Caco-2 (cell line): Measurements from ENCODE around the gene FMNL3. TPM values are rescaled to one million over a fixed set of nuclear protein-coding genes. Genes with fewer than 3 reads are reported as not detected.

Source experiments
- BruUV-seq: library from RNA; stranded (reverse); fragments of 400-500 nt; replicated peaks from 2 replicates; lab custom pipeline; 2021; lab: Mats Ljungman, UMichigan
- CTCF ChIA-PET: fragments of 300-600 bp; sonication (Branson Sonifier 250); formaldehyde crosslinking; loops from one replicate; lab custom pipeline; 2022; ENCODE audit warnings: antibody characterized with exemption; lab: Charles Lee
- POLR2A ChIA-PET: fragments of 300-600 bp; sonication (Branson Sonifier 250); formaldehyde crosslinking; loops from one replicate; lab custom pipeline; 2022; ENCODE audit warnings: antibody characterized with exemption; lab: Charles Lee
- DNase-seq, 2 experiments: peaks; one replicate each; pipeline versions ENCODE4 v3.0.0 to v3.0.0-alpha.2; 2020 to 2022
- H3K27me3 ChIP-seq: replicated peaks from 2 replicates; pipeline ENCODE4 v1.6.0; 2011; ENCODE audit warnings: low read length; ENCODE audit not compliant: control insufficient read depth, insufficient read depth
- H3K36me3 ChIP-seq: 2 replicates; pipeline ENCODE4 v1.5.1; 2011; ENCODE audit warnings: low read length; ENCODE audit not compliant: control insufficient read depth, insufficient read depth
- H3K4me1 ChIP-seq: fragments of 250-450 bp; sonication (Bioruptor Pico); 2 replicates; pipeline ENCODE4 v1.5.1; 2020; ENCODE audit warnings: mild to moderate bottlenecking
- H3K4me3 ChIP-seq: 2 replicates; pipeline ENCODE4 v1.5.1; 2011; ENCODE audit warnings: low read depth, mild to moderate bottlenecking, control low read depth, low read length
- H3K9me3 ChIP-seq: fragments of 250-450 bp; sonication (Bioruptor Pico); 2 replicates; pipeline ENCODE4 v1.5.1; 2020; ENCODE audit warnings: mild to moderate bottlenecking, moderate library complexity
- H3K27ac Mint-ChIP-seq: one replicate; pipeline ENCODE4 v1.8.0; 2022; ENCODE audit warnings: mixed read lengths; ENCODE audit not compliant: unreplicated experiment
- H3K27me3 Mint-ChIP-seq: one replicate; pipeline ENCODE4 v1.8.0; 2022; ENCODE audit warnings: mixed read lengths; ENCODE audit not compliant: insufficient read depth, unreplicated experiment
- H3K36me3 Mint-ChIP-seq: one replicate; pipeline ENCODE4 v1.8.0; 2022; ENCODE audit warnings: mild to moderate bottlenecking, mixed read lengths; ENCODE audit not compliant: insufficient read depth, unreplicated experiment
- H3K4me1 Mint-ChIP-seq: one replicate; pipeline ENCODE4 v1.8.0; 2022; ENCODE audit warnings: low read depth, mixed read lengths; ENCODE audit not compliant: unreplicated experiment
- H3K4me3 Mint-ChIP-seq: one replicate; pipeline ENCODE4 v1.8.0; 2022; ENCODE audit warnings: mild to moderate bottlenecking, moderate library complexity, mixed read lengths; ENCODE audit not compliant: unreplicated experiment
- H3K9me3 Mint-ChIP-seq: one replicate; pipeline ENCODE4 v1.8.0; 2022; ENCODE audit warnings: mixed read lengths; ENCODE audit not compliant: unreplicated experiment
- intact Hi-C: fragments of 100-400 bp; cut with micrococcal nuclease; formaldehyde crosslinking; loops from one replicate; pipeline ENCODE4 v1.10.0; 2022; ENCODE audit not compliant: unreplicated experiment
- total RNA-seq: library from RNA; stranded (reverse); gene quantifications from 2 replicates; pipeline ENCODE4 v1.2.3, GENCODE V29; 2022
- TF ChIP-seq, protein P1 (sequence below), 2 experiments: fragments of 200-600 bp in 1 of 2; IDR thresholded peaks; 1 replicate in 1 of 2; 2 replicates in 1 of 2; pipeline versions ENCODE4 v1.5.1 to v1.8.0; 2011 to 2022; ENCODE audit warnings: antibody characterized with exemption in 1 of 2, control low read depth in 1 of 2, inconsistent platforms in 1 of 2, low read depth in 1 of 2, low read length in 1 of 2, mild to moderate bottlenecking in 1 of 2, moderate library complexity in 1 of 2; ENCODE audit not compliant: insufficient read depth in 1 of 2, severe bottlenecking in 1 of 2, unreplicated experiment in 1 of 2

Gene FMNL3
- total RNA-seq, 1 experiment from 2014 or later, result 10.7 TPM

DNA sequence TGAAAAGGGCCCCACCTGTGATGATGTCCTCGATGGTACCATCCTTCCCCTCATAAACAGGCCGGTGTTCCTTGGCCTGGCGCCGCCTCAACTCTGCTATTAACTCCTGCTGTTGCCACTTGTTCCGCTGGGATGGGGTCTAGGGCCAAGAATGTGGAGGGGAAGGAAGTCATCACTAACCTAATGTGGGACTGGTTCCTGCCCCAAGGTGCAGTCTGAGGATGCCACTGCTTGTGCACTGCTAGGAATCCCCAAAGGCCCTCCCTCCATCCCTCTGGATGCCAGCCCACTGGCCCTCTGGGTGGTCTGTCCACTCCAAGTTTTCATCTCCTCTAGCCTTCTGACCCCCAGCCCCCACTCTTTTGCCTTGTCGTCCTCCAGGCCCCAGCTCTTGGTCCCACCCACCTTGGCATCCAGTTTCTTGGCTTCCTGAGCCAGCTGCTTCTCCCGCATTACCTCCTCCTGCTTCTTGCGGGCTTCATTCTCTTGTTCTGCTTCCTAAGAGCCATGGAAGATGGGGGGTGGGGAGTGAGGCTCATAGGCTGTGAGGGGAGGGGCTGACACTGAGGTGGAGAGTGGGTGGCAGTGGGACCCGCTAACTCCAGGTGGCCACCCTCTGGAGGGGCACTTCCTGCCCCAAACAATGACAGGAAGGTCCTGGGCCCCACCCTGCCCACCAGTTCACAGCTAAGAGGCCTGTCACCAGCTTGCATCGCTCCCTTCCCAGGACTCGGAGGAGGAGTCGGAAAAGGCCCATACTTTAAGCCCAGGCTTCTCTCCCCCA, 60.1 kb downstream of the FMNL3 start:
- H3K27me3 ChIP-seq, result no peaks in the 10 kb centered on the region
- intact Hi-C loops, result loop anchor here (10.0 kb wide), 1 partner anchor 128 kb away; no protein-coding TSS in a partner anchor
- TF ChIP-seq, protein P1, sequence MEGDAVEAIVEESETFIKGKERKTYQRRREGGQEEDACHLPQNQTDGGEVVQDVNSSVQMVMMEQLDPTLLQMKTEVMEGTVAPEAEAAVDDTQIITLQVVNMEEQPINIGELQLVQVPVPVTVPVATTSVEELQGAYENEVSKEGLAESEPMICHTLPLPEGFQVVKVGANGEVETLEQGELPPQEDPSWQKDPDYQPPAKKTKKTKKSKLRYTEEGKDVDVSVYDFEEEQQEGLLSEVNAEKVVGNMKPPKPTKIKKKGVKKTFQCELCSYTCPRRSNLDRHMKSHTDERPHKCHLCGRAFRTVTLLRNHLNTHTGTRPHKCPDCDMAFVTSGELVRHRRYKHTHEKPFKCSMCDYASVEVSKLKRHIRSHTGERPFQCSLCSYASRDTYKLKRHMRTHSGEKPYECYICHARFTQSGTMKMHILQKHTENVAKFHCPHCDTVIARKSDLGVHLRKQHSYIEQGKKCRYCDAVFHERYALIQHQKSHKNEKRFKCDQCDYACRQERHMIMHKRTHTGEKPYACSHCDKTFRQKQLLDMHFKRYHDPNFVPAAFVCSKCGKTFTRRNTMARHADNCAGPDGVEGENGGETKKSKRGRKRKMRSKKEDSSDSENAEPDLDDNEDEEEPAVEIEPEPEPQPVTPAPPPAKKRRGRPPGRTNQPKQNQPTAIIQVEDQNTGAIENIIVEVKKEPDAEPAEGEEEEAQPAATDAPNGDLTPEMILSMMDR (IDR thresholded peaks at IDR 0.05; ENCODE audit: insufficient read depth in 1 of 2, low read depth in 1 of 2, low read length in 1 of 2, severe bottlenecking in 1 of 2, unreplicated experiment in 1 of 2), result no peak
- Mint-ChIP-seq H3K27ac (no peak overlapping the region), H3K9me3 (no peaks in the 10 kb centered on the region), H3K4me1 (peaks cover 7% of the 10 kb centered on the region), H3K27me3 (no peaks in the 10 kb centered on the region), H3K4me3 (no peak overlapping the region), H3K36me3 (peaks cover 19% of the 10 kb centered on the region)
- no TSS peak for BruUV-seq
- peaks cover 19% of the 10 kb centered on the region; the same call in 1 of the 2 replicates for H3K4me1 ChIP-seq
- POLR2A ChIA-PET, result no interaction called here
- H3K36me3 ChIP-seq, result peaks cover 3% of the 10 kb centered on the region; the same call in 1 of the 2 replicates
- DNase-seq, result no peak
- CTCF ChIA-PET, result interaction anchor here (0.7 to 1.1 kb wide), 2 partner anchors 10 to 192 kb away, joined by 4 to 5 read pairs; no protein-coding TSS in a partner anchor
- H3K4me3 ChIP-seq, result no peak overlapping the region
- H3K9me3 ChIP-seq, result no peaks in the 10 kb centered on the region

DNA sequence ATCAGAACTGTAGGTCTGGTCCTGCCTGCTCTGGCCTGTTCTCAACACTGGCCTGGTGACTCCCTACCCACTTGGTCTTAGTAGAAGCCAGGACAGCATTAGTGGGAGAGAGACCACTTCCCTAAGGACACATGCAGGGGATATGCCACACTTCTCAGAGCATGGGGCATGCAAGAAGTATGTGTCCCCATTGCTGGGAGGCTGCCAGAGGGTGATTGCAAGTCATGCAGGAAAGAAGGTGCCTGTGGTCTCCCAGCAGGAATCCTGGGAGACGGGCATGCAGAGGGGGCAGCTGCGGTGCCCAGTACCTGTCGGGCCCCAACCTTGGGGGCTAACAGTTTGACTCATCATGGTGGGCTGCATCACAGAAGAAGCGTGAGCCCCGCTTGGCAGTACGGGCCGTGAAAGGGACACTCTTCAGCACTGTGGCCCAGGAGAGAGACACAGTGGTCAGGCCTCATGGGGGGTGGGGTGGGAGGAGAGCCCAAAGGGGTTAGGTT, 60.8 kb downstream of the FMNL3 start:
- Histone ChIP-seq H3K9me3 (no peaks in the 10 kb centered on the region), H3K4me1 (peaks cover 23% of the 10 kb centered on the region; the same call in 1 of the 2 replicates), H3K27me3 (no peaks in the 10 kb centered on the region), H3K4me3 (no peak overlapping the region), H3K36me3 (peaks cover 3% of the 10 kb centered on the region; the same call in 1 of the 2 replicates)
- Mint-ChIP-seq H3K27ac (no peak overlapping the region), H3K4me1 (peaks cover 7% of the 10 kb centered on the region), H3K4me3 (no peak overlapping the region), H3K9me3 (no peaks in the 10 kb centered on the region), H3K36me3 (peaks cover 19% of the 10 kb centered on the region), H3K27me3 (no peaks in the 10 kb centered on the region)
- TF ChIP-seq, protein P1 (IDR thresholded peaks at IDR 0.05; ENCODE audit: insufficient read depth in 1 of 2, low read depth in 1 of 2, low read length in 1 of 2, severe bottlenecking in 1 of 2, unreplicated experiment in 1 of 2), result no peak
- no peak for DNase-seq
- POLR2A ChIA-PET, result no interaction called here
- CTCF ChIA-PET, result no interaction called here
- intact Hi-C loops, result loop anchor here (10.0 kb wide), 1 partner anchor 128 kb away; no protein-coding TSS in a partner anchor
- no TSS peak for BruUV-seq
